Mesendoderm (in vitro differentiated cells): ENCODE data around the gene GNAI2.

Experiments used
- DNase-seq: peaks from one replicate; pipeline ENCODE4 v3.0.0; 2013
- H2AK5ac ChIP-seq: 2 replicates; pipeline ENCODE4 v1.6.1; 2013; ENCODE audit warnings: low read length, inconsistent platforms
- H2BK120ac ChIP-seq: 2 replicates; pipeline ENCODE4 v1.6.1; 2013; ENCODE audit warnings: low read depth, mild to moderate bottlenecking, low read length, moderate library complexity, mixed read lengths
- H2BK15ac ChIP-seq: replicated peaks from 2 replicates; pipeline ENCODE4 v1.6.1; 2013; ENCODE audit warnings: low read depth, mild to moderate bottlenecking, moderate library complexity
- H2BK5ac ChIP-seq: 2 replicates; pipeline ENCODE4 v1.6.1; 2013; ENCODE audit warnings: low read length, inconsistent platforms
- H3K18ac ChIP-seq: 2 replicates; pipeline ENCODE4 v1.6.1; 2013; ENCODE audit warnings: mild to moderate bottlenecking, low read length, mixed read lengths
- H3K23ac ChIP-seq: one replicate; pipeline ENCODE4 v1.6.1; 2013; ENCODE audit warnings: low read length
- H3K27ac ChIP-seq: 2 replicates; pipeline ENCODE4 v1.5.1; 2013; ENCODE audit warnings: low read depth, mild to moderate bottlenecking, inconsistent platforms, low read length, moderate library complexity
- H3K27me3 ChIP-seq: 2 replicates; pipeline ENCODE4 v1.6.1; 2013; ENCODE audit warnings: low read length, control low read depth, mild to moderate bottlenecking, inconsistent platforms; ENCODE audit not compliant: insufficient read depth, poor library complexity
- H3K36me3 ChIP-seq: 2 replicates; pipeline ENCODE4 v1.6.1; 2013; ENCODE audit warnings: low read length, inconsistent platforms; ENCODE audit not compliant: control insufficient read depth, insufficient read depth
- H3K4ac ChIP-seq: one replicate; pipeline ENCODE4 v1.6.1; 2013; ENCODE audit warnings: low read depth, mild to moderate bottlenecking, low read length, moderate library complexity
- H3K4me1 ChIP-seq: 2 replicates; pipeline ENCODE4 v1.6.1; 2013; ENCODE audit warnings: low read depth, low read length, inconsistent platforms; ENCODE audit not compliant: control insufficient read depth
- H3K4me2 ChIP-seq: 2 replicates; pipeline ENCODE4 v1.6.1; 2013; ENCODE audit warnings: low read length
- H3K4me3 ChIP-seq: 2 replicates; pipeline ENCODE4 v1.5.1; 2013; ENCODE audit warnings: mild to moderate bottlenecking, low read length
- H3K56ac ChIP-seq: one replicate; pipeline ENCODE4 v1.6.1; 2013; ENCODE audit warnings: low read length
- H3K79me1 ChIP-seq: 2 replicates; pipeline ENCODE4 v1.6.1; 2013; ENCODE audit warnings: low read length, inconsistent platforms
- H3K79me2 ChIP-seq: 2 replicates; pipeline ENCODE4 v1.6.1; 2013; ENCODE audit warnings: mild to moderate bottlenecking, low read length; ENCODE audit not compliant: control insufficient read depth, insufficient read depth
- H3K9ac ChIP-seq: 2 replicates; pipeline ENCODE4 v1.6.1; 2013; ENCODE audit warnings: low read length, inconsistent platforms
- H4K5ac ChIP-seq: one replicate; pipeline ENCODE4 v1.6.1; 2013; ENCODE audit warnings: low read length
- H4K8ac ChIP-seq: one replicate; pipeline ENCODE4 v1.6.1; 2013; ENCODE audit warnings: low read depth, mild to moderate bottlenecking, control low read depth, low read length, moderate library complexity
- WGBS: extraction: QIAGEN DNeasy Blood & Tissue Kit; methylation state at CpG from one replicate; pipeline ENCODE4 v1.1.7; 2013; ENCODE audit warnings: low lambda C conversion rate, missing lambda C conversion rate; ENCODE audit not compliant: insufficient coverage; ENCODE audit errors: extremely low coverage; 5-methylcytosine and 5-hydroxymethylcytosine counted together

The GNAI2 gene

DNA sequence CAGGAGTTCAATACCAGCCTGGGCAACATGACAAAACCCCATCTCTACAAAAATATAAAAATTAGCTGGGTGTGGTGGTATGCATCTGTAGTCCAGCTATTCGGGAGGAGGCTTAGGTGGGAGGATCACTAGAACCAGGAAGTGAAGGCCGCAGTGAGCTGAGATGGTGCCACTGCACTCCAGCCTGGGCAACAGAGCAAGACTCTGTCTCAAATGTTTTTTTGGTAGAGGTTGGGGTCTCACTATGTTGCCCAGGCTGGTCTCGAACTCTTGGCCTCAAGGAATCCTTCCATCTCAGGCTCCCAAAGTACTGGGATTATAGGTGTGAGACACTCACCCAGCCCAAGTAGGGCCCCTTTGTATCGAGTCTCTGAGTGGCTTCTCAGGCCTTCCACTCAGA is 58.1 kb downstream of the GNAI2 start:
- no peak for DNase-seq
- H3K27ac ChIP-seq, result no peak overlapping the region
- H3K18ac ChIP-seq, result no peak overlapping the region
- H3K4me1 ChIP-seq, result peaks cover 5% of the 10 kb centered on the region
- no peak overlapping the region for H2BK15ac ChIP-seq
- H2BK5ac ChIP-seq, result no peak overlapping the region
- no peak overlapping the region for H3K4me3 ChIP-seq
- no peak overlapping the region for H3K4me2 ChIP-seq
- WGBS, result no CpG with 5 or more reads among the region's 4 CpGs
- H3K23ac ChIP-seq, result no peak overlapping the region
- H3K27me3 ChIP-seq, result no peaks in the 10 kb centered on the region
- H4K5ac ChIP-seq, result no peak overlapping the region
- no peak overlapping the region for H3K56ac ChIP-seq
- no peak overlapping the region for H3K4ac ChIP-seq
- H3K79me1 ChIP-seq, result peaks cover 15% of the 10 kb centered on the region
- no peak overlapping the region for H2BK120ac ChIP-seq
- peaks cover 9% of the 10 kb centered on the region for H3K36me3 ChIP-seq
- H2AK5ac ChIP-seq, result no peak overlapping the region
- H4K8ac ChIP-seq, result no peak overlapping the region
- H3K9ac ChIP-seq, result no peak overlapping the region
- peaks cover 14% of the 10 kb centered on the region for H3K79me2 ChIP-seq

DNA sequence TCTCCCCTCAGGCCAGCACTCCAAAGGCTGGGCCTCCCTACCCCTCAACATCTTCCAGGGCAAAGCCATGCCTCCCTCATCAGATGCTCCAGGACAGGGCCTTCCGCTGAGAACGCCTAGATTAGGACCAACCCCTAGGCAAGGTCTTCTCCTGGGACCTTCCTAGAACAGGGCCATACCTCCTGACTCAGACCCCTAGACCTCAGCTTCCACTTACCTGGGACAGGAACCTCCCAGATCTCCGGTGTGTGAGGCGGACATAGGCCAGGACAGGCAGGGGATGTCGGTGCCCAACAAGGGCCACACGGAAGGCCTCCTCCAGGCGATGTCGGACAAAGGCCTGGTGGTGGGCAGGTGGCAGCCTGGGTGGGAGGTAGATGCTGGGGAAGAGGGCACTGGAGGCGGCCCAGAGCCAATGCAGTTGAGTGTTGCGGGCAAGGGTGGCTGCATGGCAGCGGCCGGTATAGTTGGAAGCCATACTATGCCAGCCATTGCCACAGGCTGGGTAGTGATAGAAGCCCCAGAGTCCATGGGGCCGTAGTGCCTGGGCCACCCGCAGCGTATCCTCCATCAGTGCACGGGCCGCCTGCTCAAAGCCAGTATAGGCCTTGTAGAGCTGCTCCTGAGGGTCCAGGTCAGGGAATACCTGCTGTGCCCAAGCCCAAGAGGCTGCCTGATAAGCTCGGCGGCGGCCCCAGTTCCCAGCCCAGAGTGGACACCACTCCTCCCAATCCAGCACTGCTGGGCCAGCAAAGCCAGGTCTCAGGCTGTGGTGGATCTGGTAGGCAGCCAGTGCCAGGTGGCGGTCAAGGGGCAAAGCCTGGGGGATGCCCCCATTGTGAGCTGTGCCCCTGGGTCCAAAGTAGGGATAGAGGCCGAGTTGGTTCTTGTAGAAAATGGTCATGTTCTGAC is 58.7 kb downstream of the GNAI2 start:
- Histone ChIP-seq H3K4me2 (no peak overlapping the region), H3K56ac (no peak overlapping the region), H4K5ac (no peak overlapping the region), H3K36me3 (peaks cover 5% of the 10 kb centered on the region), H3K4me1 (peaks cover 5% of the 10 kb centered on the region), H3K18ac (no peak overlapping the region), H3K23ac (no peak overlapping the region), H4K8ac (no peak overlapping the region), H3K79me2 (peaks cover 14% of the 10 kb centered on the region), H2BK120ac (no peak overlapping the region), H2AK5ac (no peak overlapping the region), H3K27ac (no peak overlapping the region), H3K9ac (no peak overlapping the region), H2BK5ac (no peak overlapping the region), H3K27me3 (no peaks in the 10 kb centered on the region), H3K4me3 (no peak overlapping the region), H3K79me1 (peaks cover 15% of the 10 kb centered on the region), H3K4ac (no peak overlapping the region), H2BK15ac (no peak overlapping the region)
- DNase-seq, result no peak
- no CpG with 5 or more reads among the region's 22 CpGs for WGBS

DNA sequence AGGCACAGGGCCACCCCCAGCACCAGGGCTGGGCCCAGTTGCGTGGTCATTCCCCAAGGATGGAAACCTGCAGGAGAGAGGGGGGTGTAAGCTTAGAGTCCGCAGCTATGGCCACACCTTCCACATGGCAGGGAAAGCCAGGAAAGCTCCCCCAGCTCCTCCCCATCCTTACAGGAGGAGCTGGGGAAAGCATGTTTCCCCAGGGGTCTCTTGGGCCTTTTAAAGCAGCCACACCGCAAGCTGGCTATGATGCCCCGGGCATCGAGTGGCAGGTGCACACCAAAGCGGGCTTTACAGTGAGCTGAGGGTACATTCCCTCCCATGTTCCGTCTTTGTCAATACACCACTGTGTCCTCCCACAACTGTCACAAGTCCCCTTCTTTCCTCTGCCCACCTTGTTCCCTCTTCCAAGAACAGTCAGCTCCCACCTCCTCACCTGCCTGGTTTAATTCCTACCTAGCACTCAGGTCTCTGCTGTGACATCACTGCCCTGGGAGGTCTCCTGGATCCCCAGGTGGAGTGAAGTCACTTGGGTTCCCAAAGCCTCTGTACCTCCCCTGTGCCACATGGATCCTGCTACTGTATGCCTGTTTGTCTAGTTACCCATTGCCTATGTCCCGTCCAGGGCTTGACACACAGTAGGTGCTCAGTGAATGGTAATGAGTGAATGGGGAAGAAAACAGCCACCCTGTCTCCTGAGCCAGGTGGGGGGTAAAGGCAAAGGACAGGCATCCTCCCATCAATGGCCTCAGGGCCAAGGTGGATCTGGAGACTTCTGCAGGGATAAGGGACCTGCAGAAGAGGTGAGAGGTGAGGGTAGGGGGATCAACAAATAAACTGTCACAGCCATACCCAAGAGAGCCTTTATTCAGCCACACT is 59.8 kb downstream of the GNAI2 start:
- DNase-seq, result no peak
- Histone ChIP-seq H2AK5ac (no peak overlapping the region), H3K4ac (no peak overlapping the region), H3K27ac (no peak overlapping the region), H2BK5ac (no peak overlapping the region), H3K4me1 (peaks cover 10% of the 10 kb centered on the region), H4K8ac (no peak overlapping the region), H3K9ac (no peak overlapping the region), H3K79me2 (peaks cover 8% of the 10 kb centered on the region), H2BK15ac (no peak overlapping the region), H3K27me3 (no peaks in the 10 kb centered on the region), H3K36me3 (no peaks in the 10 kb centered on the region), H3K4me3 (no peak overlapping the region), H3K4me2 (no peak overlapping the region), H3K56ac (no peak overlapping the region), H3K79me1 (peaks cover 7% of the 10 kb centered on the region), H3K23ac (no peak overlapping the region), H3K18ac (no peak overlapping the region), H4K5ac (no peak overlapping the region), H2BK120ac (no peak overlapping the region)
- no CpG with 5 or more reads among the region's 8 CpGs for WGBS

DNA sequence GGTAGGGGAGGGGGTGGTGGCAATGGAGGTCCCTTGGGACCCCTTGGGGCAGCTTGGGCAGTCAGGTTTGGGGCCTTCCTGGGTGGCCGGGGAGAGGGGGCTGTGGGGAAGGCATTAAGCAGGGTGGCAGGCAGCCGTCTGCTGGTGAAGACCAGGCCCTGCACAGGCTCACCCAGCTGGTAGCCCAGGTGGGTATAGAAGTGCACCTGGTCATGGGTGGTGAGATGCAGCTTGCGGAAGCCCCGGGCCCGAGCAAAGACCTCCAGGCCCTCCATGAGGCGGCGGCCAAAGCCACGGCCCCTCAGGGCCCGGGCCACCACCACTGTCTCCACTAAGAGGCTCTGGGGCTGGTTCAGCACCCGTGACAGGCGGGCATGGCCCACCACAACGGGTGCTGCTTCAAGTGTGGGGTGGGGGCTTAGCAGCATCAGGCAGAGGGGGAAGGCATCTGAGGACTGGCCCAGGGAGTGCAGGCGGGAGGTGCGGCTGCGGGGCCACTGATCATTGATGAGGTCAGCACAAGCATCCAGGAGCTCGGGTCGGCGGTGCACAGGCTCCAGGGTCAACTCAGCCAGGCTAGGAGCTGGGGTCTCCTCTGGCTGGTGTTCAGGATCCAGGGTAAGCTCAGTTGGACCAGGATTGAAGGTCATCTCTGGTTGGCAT is 60.8 kb downstream of the GNAI2 start:
- Histone ChIP-seq H3K4ac (no peak overlapping the region), H3K18ac (no peak overlapping the region), H3K4me3 (no peak overlapping the region), H3K23ac (no peak overlapping the region), H2BK120ac (no peak overlapping the region), H3K79me1 (no peaks in the 10 kb centered on the region), H2BK5ac (no peak overlapping the region), H4K8ac (no peak overlapping the region), H2BK15ac (no peak overlapping the region), H4K5ac (no peak overlapping the region), H2AK5ac (no peak overlapping the region), H3K27ac (no peak overlapping the region), H3K9ac (no peak overlapping the region), H3K4me1 (peaks cover 10% of the 10 kb centered on the region), H3K4me2 (no peak overlapping the region), H3K36me3 (no peaks in the 10 kb centered on the region), H3K79me2 (peaks cover under 1% of the 10 kb centered on the region), H3K27me3 (no peaks in the 10 kb centered on the region), H3K56ac (no peak overlapping the region)
- no peak for DNase-seq
- WGBS, result no CpG with 5 or more reads among the region's 18 CpGs

DNA sequence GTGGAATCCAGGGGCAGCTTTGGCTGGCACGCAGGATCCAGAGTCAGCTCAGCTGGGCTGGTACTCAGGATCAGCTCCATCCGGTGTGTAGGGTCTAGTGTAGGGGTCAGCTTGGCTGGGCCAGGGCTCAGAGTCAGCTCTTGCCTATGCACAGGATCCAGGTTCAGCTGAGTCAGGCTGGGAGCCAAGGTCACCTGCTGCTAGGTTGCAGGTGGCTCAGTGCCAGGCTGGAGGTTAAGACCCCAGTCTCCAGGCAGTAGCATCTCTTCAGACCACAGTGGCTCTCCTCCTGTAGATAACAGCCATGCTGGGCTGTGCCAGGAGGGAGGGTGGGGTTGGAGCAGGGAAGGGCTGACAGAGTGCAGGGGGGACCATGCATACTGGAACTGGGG is 61.4 kb downstream of the GNAI2 start:
- no peak overlapping the region for H2BK15ac ChIP-seq
- H3K4me1 ChIP-seq, result peaks cover 10% of the 10 kb centered on the region
- no peak overlapping the region for H2BK5ac ChIP-seq
- no peak overlapping the region for H3K4me3 ChIP-seq
- no peak overlapping the region for H3K4ac ChIP-seq
- H3K36me3 ChIP-seq, result no peaks in the 10 kb centered on the region
- no peak overlapping the region for H3K18ac ChIP-seq
- no peaks in the 10 kb centered on the region for H3K79me1 ChIP-seq
- H2BK120ac ChIP-seq, result no peak overlapping the region
- H3K27ac ChIP-seq, result no peak overlapping the region
- H3K79me2 ChIP-seq, result no peaks in the 10 kb centered on the region
- no peak overlapping the region for H4K8ac ChIP-seq
- no peak overlapping the region for H3K4me2 ChIP-seq
- H2AK5ac ChIP-seq, result no peak overlapping the region
- H4K5ac ChIP-seq, result no peak overlapping the region
- no peaks in the 10 kb centered on the region for H3K27me3 ChIP-seq
- H3K9ac ChIP-seq, result no peak overlapping the region
- no CpG with 5 or more reads among the region's 2 CpGs for WGBS
- no peak overlapping the region for H3K56ac ChIP-seq
- H3K23ac ChIP-seq, result no peak overlapping the region
- no peak for DNase-seq
